ENCODE measurements around the gene EPHA1.

Gene EPHA1

DNA sequence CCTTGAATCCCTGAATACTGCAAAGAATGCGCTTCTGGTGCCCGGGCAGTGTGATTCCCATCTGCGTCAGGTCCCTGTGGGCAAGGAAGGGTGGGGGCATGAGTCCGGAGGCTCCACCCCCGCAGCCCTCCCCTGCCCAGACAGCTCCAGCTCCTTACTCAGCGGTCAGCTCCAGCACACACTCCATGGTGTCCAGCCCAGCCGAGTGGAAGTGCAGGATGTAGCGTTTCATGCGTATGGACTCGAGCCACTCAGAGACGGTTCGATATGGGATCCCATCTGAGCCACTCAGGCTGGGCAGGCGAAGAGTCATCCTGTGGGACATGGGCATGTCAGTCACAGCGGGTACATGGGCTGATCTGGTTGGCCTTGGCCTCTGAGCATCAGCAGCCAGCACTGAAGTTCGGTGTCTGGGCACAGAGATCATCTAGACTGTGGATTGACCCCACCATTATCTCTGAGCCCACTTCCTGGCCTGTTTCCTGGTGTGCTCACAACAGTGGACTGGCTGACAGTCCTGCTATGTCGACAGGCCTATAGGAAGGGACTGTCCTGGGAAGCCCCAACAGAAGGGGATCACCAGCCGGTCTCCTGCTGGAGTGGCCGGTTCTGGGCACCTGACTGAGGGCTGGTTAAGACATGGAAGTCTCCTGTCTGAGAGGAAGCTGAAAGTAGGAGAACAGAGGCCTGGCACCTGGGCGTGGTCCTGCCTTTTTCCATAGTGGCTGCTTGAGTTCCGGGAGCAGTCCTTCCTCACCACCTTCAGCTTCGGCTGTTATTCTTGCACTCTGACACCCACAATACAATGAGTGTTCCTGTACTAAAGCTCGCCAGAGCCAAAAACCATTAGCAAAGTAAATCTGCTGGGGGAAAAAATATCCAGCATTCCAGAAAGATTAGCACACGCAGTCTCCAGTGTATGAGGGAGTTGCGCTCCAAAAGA lies 16.9 kb downstream of the EPHA1 start:
- in situ Hi-C loops (cut with MboI; ENCODE audit: low pct_unique_long_range_greater_than_20kb, low sequenced_read_pairs): no loop called here
- no peak for DNase-seq

DNA sequence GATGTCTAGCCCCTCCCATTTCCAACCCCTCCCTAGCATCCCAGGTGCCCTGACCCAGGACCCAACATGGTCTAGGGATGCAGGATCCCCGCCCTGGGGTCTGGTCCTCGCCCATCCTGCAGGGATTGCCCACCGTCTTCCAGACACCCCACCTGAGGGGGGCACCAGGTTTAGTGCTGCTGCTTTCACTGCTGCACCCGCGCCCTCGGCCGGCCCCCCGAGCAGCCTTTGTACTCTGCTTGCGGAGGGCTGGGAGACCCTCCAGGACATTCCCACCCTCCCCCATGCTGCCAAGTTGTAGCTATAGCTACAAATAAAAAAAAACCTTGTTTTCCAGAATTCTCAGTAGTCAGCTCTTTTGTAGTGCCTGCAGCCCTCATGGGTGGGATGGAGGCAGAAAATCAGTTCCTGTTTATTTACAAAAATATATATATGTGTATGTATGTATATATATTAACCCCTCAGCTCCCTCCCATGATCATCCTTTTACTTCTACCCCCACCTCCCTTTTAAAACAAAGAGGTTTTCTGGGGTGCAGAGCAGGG lies 17.8 kb downstream of the EPHA1 start:
- no peak for DNase-seq
- in situ Hi-C loops (cut with MboI; ENCODE audit: low pct_unique_long_range_greater_than_20kb, low sequenced_read_pairs): no loop called here

DNA sequence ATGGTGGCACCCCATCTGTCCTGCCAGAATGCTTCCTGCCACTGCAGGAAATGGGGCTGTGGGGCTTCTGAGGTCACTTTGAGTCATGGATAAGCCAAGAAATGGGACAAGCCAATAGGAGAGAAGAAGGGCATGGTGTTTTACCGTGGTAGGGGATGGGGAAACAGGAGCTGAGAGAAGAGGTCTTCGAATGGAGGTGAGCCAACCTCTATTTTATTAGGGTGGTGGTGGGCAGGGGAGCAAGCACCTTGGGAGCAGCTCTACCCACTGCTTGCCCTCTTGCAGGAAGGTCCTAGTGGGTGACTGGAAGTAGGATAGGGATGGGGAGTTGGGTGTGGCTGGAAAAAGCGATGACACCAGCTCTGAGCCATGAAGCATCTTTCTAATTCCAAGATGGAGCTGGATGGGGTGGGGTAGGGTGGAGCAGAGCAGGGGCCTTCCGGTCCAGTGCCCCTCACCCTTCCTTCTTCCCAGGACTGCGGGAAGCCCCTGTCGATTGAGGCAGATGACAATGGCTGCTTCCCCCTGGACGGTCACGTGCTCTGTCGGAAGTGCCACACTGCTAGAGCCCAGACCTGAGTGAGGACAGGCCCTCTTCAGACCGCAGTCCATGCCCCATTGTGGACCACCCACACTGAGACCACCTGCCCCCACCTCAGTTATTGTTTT lies 18.4 kb downstream of the EPHA1 start:
- in situ Hi-C loops (cut with MboI; ENCODE audit: low pct_unique_long_range_greater_than_20kb, low sequenced_read_pairs): no loop called here
- no peak for DNase-seq

DNA sequence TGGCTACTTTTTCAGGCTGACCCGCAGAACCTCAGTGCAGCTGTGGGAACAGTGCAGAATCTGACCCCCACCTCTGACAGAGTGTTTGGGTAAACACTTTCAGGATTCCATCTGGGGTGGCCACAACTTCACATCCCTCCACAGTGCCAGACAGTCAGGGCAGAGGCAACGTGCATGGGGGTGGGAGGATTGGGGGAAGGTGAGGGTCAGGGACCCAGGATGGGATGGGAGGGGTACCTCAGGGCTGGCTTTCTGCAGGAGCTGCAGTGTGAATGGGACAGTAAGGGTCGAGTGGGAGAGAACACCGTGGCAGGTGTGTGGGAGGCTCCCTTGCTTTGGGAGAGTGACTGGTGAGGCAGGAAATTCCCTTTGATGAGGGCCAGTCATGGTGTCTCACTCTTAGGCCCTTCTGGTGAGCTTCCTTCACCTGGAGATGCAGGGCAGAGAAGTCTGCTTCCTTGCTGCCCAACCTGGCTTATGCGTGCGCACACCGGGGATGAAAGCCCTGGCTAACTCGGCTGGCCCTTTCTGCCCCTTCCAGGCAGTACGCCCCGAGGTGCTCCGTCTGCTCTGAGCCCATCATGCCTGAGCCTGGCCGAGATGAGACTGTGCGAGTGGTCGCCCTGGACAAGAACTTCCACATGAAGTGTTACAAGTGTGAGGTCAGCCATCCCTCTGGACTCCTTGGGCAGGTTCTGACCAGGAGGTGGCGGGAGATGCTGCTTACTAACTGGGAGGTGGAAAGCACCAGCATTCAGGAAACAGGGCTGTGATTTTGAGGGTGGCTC lies 19.1 kb downstream of the EPHA1 start:
- no peak for DNase-seq
- in situ Hi-C loops (cut with MboI; ENCODE audit: low pct_unique_long_range_greater_than_20kb, low sequenced_read_pairs): no loop called here

DNA sequence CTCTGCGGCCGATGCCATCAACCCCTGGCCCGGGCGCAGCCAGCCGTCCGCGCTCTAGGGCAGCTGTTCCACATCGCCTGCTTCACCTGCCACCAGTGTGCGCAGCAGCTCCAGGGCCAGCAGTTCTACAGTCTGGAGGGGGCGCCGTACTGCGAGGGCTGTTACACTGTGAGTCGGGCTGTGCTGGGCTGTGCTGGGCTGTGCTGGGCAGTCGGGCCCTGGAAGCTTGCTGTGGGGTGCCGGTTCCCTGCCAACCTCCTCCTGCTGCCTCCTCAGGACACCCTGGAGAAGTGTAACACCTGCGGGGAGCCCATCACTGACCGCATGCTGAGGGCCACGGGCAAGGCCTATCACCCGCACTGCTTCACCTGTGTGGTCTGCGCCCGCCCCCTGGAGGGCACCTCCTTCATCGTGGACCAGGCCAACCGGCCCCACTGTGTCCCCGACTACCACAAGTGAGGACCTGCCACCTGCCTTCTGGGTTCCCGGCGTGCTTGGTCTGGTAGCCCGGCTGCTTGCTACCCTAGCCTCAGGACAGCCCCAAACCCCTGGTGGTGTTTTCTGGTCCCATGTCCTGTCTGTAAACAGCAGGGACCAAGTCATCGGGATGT lies 20.1 kb downstream of the EPHA1 start:
- in situ Hi-C loops (cut with MboI; ENCODE audit: low pct_unique_long_range_greater_than_20kb, low sequenced_read_pairs): no loop called here
- no peak for DNase-seq

DNA sequence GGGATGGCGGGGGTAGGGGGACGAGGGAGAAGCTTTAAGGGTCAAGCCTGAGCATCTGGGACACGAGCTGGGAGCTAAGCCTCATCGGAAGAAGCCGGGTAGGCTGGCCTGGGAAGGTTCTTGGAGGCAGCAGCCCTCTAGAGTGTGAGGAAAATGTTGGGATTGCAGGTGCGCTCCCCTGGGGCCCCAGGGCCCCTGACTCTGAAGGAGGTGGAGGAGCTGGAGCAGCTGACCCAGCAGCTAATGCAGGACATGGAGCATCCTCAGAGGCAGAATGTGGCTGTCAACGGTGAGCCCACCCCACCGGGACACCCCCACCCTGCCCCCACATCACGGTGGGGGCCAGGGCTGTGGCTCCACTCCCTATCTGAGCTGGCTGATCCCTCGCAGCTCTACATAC lies 20.6 kb downstream of the EPHA1 start:
- in situ Hi-C loops (cut with MboI; ENCODE audit: low pct_unique_long_range_greater_than_20kb, low sequenced_read_pairs): no loop called here

DNA sequence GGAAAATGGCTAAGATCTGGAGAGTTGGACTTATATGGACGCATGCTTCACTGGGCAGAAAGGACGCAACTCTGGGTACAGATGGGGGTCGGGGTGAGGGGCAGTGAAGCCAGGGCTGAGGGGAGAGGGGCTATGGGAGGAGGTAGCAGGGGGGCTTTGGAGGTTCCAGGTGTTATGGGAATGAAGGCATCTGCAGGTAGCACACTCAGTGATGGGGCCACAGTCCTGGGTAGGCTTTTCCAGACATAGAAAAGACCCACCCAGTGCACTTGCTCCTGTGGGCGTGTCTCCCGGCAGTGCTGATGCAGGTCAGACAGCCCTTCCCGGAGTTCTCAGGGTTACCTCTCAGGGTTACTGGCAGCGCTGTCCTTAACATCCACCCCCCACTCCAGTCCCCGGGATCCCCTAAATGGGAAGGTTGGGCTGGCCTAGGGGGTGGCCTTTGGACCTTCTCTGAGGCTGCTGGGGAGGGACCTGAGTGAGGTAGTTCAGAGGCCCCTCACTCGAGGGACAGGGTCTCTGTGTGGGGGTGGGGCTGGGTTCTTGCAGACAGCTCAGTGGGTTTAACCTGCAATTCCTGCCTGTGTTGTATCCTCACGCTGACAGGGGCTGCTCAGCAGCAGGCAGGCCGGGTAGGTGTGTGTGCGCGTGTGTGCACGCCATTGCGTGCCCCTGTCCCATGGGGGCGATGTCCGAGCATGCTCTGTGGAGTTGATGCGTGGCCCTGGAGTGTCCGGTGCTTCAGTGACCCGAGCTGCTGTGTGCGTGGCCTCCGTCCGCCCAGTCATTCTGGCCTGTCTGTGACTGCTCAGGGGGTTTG lies 21.3 kb downstream of the EPHA1 start:
- no peak for DNase-seq
- in situ Hi-C loops (cut with MboI; ENCODE audit: low pct_unique_long_range_greater_than_20kb, low sequenced_read_pairs): no loop called here

More for the DNA sequence above, 20.6 kb downstream of the EPHA1 start:
- no peak for DNase-seq

DNA sequence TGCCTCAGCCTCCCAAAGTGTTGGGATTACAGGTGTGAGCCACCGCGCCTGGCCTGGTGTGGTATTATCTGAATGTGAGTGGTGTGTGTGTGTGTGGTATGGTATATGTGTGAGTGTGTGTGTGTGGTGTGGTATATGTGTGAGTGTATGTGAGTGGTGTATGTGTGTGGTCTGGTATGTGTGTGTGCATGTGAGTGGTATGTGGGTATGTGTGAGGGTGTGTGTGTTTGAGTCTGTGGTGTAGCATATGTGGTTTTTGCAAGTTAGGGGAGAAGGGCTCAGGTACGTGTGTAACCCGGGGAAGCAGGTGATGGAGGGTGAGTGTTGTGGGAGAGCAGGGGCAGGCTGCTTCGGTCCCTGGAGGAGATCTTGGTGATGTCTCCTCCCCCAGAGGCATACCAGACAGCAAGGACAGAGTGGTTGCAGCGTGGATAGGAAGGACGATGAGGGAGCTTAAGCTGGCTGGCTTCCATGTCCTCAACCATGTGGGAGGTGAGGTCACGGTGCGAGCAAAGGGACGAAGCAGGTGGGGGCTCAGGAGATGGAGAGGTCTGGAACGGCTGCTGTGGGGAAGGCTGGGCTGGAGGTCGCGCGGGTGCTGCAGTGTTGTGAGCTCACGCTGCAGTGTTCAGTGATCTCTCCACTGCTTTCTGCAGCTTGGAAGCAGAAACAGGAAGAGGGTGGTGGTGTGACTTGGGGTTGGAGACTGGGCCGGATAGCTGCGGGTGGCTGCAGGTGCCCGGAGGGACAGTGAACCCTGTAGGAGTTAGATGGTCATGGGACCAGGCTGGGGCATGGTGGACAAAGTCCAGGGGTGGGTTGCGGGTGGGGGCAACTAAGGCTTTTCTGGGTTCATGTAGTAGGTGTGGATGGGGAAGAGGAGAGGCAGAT lies 22.5 kb downstream of the EPHA1 start:
- in situ Hi-C loops (cut with MboI; ENCODE audit: low pct_unique_long_range_greater_than_20kb, low sequenced_read_pairs): no loop called here

DNA sequence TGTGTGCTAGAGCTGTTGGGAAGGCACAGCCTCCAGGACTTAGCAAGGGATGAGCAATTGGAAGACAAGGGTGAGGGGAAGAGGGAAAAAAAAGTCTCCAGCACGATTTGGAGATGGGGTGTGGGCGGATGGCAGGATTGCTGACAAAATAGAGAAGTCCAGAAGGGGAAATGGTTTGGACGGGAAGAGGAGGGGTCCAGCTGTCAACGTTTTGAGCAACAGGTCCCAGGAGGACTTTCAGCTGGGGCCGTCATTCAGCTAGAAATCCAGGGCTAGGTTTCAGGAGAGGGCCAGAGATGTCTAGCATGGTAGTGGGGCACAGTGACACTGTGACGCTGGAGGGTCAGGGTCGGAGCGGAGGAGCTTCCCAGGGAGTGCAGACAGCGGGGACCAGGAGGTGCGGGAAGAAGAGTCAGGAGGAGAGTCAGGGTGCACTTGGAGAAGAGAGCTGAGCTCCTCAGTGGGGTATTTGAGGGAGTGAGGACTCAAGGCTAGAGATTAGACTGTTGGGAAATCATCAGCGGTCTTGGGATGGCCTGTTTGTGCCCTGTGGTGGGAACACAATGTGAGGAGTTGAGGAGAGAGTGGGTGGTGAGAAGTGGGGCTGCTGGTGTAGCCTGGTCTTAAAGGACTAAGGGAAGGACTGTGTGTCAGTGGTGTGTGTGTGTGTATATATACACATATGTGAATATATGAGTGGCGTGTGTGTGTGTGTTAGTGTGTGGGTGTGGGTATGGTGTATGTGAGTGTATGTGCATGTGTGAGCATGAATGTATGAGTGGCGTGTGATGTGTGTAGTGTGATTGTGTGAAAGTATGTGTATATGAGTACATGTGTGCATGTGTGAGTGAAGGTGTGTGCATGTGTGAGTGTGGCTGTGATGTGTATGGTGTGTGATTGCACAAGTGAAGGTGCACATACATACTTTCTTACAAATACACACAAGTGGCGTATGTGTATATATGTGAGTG lies 23.7 kb downstream of the EPHA1 start:
- peak; percentile 64 for DNase-seq
- in situ Hi-C loops (cut with MboI; ENCODE audit: low pct_unique_long_range_greater_than_20kb, low sequenced_read_pairs): no loop called here

More for the DNA sequence above, 22.5 kb downstream of the EPHA1 start:
- DNase-seq: peak; percentile 70

DNA sequence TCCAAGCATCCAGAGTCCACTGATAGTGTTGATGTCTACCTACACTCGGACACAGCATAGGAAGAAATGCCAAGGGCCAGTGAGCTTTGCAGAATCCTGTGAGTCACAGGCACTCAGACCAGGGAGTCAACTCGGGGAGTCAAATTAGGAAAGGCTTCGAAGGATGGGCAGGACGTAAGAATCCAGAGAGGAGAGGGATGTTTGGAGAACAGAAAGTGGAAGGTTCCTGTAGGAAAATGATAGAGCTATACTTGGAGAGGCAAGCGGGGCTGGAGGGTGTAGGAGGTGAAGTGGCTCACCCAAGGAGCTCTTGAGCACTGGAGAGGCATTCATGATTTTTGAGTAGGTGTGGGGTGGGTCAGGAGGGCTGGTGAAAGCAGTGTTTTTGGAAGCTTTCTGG lies 24.5 kb downstream of the EPHA1 start:
- no peak for DNase-seq
- in situ Hi-C loops (cut with MboI; ENCODE audit: low pct_unique_long_range_greater_than_20kb, low sequenced_read_pairs): no loop called here

DNA sequence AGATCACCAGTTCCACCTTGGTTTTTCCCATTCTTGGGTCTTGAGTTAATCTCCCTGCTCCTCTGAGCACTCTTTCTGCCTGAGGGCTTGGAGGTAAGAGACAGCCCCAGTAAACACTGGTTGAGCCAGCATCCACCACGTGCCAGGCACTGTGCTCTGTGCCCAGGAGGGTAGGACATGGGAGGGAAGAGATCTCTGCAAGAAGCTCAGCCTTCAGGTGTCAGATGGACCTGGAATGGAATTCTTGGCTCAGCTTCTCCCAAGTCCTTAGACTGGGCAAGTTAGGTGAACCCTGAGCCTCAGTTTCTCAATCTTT lies 25.1 kb downstream of the EPHA1 start:
- no peak for DNase-seq
- in situ Hi-C loops (cut with MboI; ENCODE audit: low pct_unique_long_range_greater_than_20kb, low sequenced_read_pairs): no loop called here

DNA sequence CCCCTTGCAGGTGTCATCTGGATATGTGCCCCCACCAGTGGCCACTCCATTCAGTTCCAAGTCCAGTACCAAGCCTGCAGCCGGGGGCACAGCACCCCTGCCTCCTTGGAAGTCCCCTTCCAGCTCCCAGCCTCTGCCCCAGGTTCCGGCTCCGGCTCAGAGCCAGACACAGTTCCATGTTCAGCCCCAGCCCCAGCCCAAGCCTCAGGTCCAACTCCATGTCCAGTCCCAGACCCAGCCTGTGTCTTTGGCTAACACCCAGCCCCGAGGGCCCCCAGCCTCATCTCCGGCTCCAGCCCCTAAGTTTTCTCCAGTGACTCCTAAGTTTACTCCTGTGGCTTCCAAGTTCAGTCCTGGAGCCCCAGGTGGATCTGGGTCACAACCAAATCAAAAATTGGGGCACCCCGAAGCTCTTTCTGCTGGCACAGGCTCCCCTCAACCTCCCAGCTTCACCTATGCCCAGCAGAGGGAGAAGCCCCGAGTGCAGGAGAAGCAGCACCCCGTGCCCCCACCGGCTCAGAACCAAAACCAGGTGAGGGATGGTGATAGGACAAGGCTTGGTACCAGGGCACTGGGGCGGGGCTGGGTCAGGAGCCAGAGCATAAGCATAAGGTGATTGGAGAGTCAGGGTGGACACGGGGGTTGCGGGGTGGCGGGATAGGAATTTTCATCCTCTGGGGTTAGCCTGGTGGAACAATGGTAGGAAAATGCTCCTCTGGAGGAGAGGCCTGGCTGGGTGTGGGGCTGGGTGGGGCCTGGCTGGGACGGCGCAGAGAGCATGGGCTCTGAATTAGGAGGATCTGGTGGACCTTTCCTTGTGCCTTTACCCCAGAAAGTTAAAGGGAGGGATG lies 25.6 kb downstream of the EPHA1 start:
- in situ Hi-C loops (cut with MboI; ENCODE audit: low pct_unique_long_range_greater_than_20kb, low sequenced_read_pairs): no loop called here

DNA sequence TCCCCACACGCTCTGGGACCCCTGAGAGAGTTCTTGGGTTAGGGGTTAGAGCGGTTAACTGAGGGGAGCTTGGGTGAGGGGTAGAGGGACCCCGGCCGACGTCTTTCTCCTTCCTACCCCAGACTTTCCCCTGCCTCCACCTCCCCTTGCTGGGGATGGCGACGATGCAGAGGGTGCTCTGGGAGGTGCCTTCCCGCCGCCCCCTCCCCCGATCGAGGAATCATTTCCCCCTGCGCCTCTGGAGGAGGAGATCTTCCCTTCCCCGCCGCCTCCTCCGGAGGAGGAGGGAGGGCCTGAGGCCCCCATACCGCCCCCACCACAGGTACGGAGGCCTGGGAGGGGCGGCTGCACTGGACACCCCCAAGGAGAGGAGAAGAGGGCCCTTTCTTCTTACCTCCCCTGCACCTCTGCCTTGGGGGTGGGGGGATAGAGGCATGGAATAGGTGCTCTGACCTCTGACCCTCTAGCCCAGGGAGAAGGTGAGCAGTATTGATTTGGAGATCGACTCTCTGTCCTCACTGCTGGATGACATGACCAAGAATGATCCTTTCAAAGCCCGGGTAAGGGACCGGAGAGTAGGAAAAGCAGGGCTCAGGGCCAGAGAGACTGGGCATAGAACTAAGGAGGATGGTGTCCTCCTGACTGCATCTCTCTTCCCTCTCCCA lies 26.4 kb downstream of the EPHA1 start:
- DNase-seq: no peak
- in situ Hi-C loops (cut with MboI; ENCODE audit: low pct_unique_long_range_greater_than_20kb, low sequenced_read_pairs): no loop called here

More for the DNA sequence above, 25.6 kb downstream of the EPHA1 start:
- no peak for DNase-seq

DNA sequence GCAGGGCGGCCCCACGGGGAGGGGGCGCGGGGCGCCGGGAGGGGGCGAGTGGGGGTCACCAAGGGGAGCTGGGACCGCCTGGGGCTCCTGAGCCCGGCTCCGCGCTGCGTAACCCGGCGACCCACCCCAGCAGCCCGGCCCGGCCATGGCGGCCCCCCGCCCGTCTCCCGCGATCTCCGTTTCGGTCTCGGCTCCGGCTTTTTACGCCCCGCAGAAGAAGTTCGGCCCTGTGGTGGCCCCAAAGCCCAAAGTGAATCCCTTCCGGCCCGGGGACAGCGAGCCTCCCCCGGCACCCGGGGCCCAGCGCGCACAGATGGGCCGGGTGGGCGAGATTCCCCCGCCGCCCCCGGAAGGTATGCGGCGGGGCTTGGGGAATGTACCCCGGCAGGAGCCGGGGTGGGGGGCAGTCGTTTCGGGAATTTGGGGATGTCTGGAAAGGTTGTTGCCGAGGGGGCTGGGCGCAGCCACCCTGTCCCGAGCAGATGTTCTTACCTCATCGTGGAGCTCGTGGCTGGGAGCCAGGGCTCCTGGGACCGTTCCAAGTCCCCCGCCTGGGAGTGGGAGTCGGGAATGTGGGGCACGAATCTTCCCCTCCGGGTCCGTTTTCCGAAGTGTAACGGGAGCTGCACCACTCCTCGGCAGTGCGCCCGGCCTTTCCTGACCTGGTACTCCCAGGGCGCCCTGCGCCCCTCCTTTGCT lies 27.1 kb downstream of the EPHA1 start:
- in situ Hi-C loops (cut with MboI; ENCODE audit: low pct_unique_long_range_greater_than_20kb, low sequenced_read_pairs): no loop called here
- DNase-seq: no peak

Measured in KBM-7 (cell line).